ENCODE data around the gene SLC35E2B. TPM values are rescaled to one million over a fixed set of nuclear protein-coding genes. Genes with fewer than 3 reads are reported as not detected.
"Not testable (repeated sequence)": the region's sequence is repeated elsewhere in the genome, so short reads cannot be mapped to it uniquely, and the experiment has no call there.

Gene SLC35E2B
- total and polyA plus RNA-seq, 2 of the 13 experiments (the other 11 are each of a cell fraction or from before 2014, with no cell fraction given): 14.1 to 19.7 TPM

DNA sequence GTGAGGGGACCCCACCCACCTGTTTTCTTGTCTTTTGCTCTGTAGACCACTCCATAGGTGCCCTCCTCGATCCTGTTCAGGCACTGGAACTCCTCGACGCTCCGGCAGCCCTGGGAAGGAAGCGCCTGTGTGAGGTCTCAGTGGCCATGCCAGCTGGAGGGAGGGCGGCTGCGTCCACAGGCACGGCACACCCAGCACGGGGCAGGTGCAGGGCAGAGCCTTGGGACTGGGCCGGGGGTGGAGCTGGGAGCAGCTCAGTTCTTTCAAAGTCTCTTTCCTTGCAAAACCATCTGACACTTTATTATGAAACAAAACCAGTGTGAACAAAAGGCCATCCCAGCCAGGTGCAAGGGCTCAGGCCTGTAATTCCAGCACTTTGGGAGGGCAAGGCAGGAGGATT is 13.0 kb upstream of the SLC35E2B start:
- not testable (repeated sequence) for ATAC-seq

DNA sequence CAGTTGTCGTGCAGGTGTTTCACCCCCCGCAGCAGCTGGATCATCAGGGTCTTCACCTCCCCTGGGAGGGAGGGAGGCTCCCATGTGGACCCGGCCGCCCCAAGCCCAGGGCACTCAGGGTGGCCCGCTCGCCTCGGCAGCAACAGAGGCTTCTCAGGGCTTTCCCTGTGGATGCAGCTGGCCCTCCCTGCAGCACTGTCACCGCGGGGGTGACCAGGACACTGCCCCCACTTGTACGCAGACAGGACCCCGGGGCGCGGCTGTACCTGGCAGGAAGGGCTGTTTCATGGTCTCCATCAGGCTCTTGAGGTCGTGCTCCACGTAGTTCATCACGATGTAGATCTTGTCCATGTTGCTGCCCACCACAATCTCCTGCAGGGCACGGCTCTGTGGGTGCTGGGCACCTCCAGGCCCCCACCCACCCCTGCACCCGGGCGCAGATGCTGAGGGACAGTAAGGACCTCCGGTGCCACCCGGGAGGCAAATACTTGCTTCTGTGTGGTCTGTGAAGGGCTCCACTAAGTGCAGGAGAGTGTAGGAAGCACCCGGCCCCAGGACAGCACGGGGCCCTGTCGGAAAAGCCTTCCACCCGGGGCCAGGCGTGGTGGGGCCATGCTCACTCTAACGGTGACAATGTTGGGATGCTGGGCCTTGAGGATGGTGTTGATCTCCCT is 11.8 kb upstream of the SLC35E2B start:
- H3K36me3 ChIP-seq (replicated peaks in 1 of 2; ENCODE audit: control insufficient read depth in 1 of 2, insufficient read depth in 2 of 2, low read length in 2 of 2); intact Hi-C loops (cut with micrococcal nuclease; ENCODE audit: unreplicated experiment); H3K4me2 ChIP-seq (ENCODE audit: low read depth, low read length); ATAC-seq; H4K20me1 ChIP-seq (ENCODE audit: insufficient read depth, low read length); H3K4me3 ChIP-seq (replicated peaks in 1 of 3; ENCODE audit: insufficient read depth in 1 of 3, low read depth in 2 of 3, low read length in 3 of 3); H3K4me1 ChIP-seq (ENCODE audit: insufficient read depth, low read length); CTCF ChIA-PET (ENCODE audit: low intra/inter-chr PET ratio, low total read pairs); H2AFZ ChIP-seq (ENCODE audit: low read length); H3K9me3 ChIP-seq (ENCODE audit: low read length); H3K9ac ChIP-seq (ENCODE audit: insufficient read depth, low read depth, low read length); BruUV-seq (replicated peaks); FAIRE-seq; H3K27ac ChIP-seq (ENCODE audit: extremely low read length, insufficient read depth, low read length); DNase-seq (ENCODE audit: low spot score); H3K27me3 ChIP-seq (ENCODE audit: control insufficient read depth in 1 of 2, insufficient read depth in 2 of 2, low read length in 2 of 2); POLR2A ChIA-PET; H3K79me2 ChIP-seq (ENCODE audit: insufficient read depth, low read length); in situ Hi-C loops (cut with HindIII; ENCODE audit: extremely low pct_ligation_motif_present, low pct_unique_long_range_greater_than_20kb): not testable (repeated sequence)
- 97% methylated on average over 12 of the region's 27 CpGs for WGBS (ENCODE audit: low lambda C conversion rate)

More for the DNA sequence above, 13.0 kb upstream of the SLC35E2B start:
- CTCF ChIA-PET (ENCODE audit: low intra/inter-chr PET ratio, low total read pairs); intact Hi-C loops (cut with micrococcal nuclease; ENCODE audit: unreplicated experiment); H3K27ac ChIP-seq (ENCODE audit: extremely low read length, insufficient read depth, low read length); H3K4me1 ChIP-seq (ENCODE audit: insufficient read depth, low read length); H2AFZ ChIP-seq (ENCODE audit: low read length); BruUV-seq (replicated peaks); H3K9ac ChIP-seq (ENCODE audit: insufficient read depth, low read depth, low read length); H4K20me1 ChIP-seq (ENCODE audit: insufficient read depth, low read length); H3K27me3 ChIP-seq (ENCODE audit: control insufficient read depth in 1 of 2, insufficient read depth in 2 of 2, low read length in 2 of 2); H3K79me2 ChIP-seq (ENCODE audit: insufficient read depth, low read length); in situ Hi-C loops (cut with HindIII; ENCODE audit: extremely low pct_ligation_motif_present, low pct_unique_long_range_greater_than_20kb); POLR2A ChIA-PET; DNase-seq (ENCODE audit: low spot score); FAIRE-seq; H3K36me3 ChIP-seq (replicated peaks in 1 of 2; ENCODE audit: control insufficient read depth in 1 of 2, insufficient read depth in 2 of 2, low read length in 2 of 2); H3K4me3 ChIP-seq (replicated peaks in 1 of 3; ENCODE audit: insufficient read depth in 1 of 3, low read depth in 2 of 3, low read length in 3 of 3); H3K9me3 ChIP-seq (ENCODE audit: low read length); H3K4me2 ChIP-seq (ENCODE audit: low read depth, low read length): not testable (repeated sequence)
- no CpG with 5 or more reads among the region's 10 CpGs for WGBS (ENCODE audit: low lambda C conversion rate)

- DNase-seq (ENCODE audit: low spot score): no peak
- no peaks in the 10 kb centered on the region for H3K36me3 ChIP-seq (replicated peaks in 1 of 2; ENCODE audit: control insufficient read depth in 1 of 2, insufficient read depth in 2 of 2, low read length in 2 of 2)
- intact Hi-C loops (cut with micrococcal nuclease; ENCODE audit: unreplicated experiment): no loop called here
- no peaks in the 10 kb centered on the region for H3K4me1 ChIP-seq (ENCODE audit: insufficient read depth, low read length)
- POLR2A ChIA-PET: no interaction called here
- no peak overlapping the region for H3K9ac ChIP-seq (ENCODE audit: insufficient read depth, low read depth, low read length)
- no peaks in the 10 kb centered on the region for H4K20me1 ChIP-seq (ENCODE audit: insufficient read depth, low read length)
- H3K27ac ChIP-seq (ENCODE audit: extremely low read length, insufficient read depth, low read length): no peak overlapping the region
- in situ Hi-C loops (cut with HindIII; ENCODE audit: extremely low pct_ligation_motif_present, low pct_unique_long_range_greater_than_20kb): no loop called here
- ATAC-seq: no peak
- no peaks in the 10 kb centered on the region for H3K27me3 ChIP-seq (ENCODE audit: control insufficient read depth in 1 of 2, insufficient read depth in 2 of 2, low read length in 2 of 2)
- no TSS peak for BruUV-seq (replicated peaks)
- CTCF ChIA-PET (ENCODE audit: low intra/inter-chr PET ratio, low total read pairs): no interaction called here
- no peaks in the 10 kb centered on the region for H3K9me3 ChIP-seq (ENCODE audit: low read length)
- no peak for FAIRE-seq
- no peak overlapping the region for H2AFZ ChIP-seq (ENCODE audit: low read length)
- WGBS (ENCODE audit: low lambda C conversion rate): 99% methylated on average over 11 of the region's 22 CpGs
- H3K4me2 ChIP-seq (ENCODE audit: low read depth, low read length): no peak overlapping the region
- no peaks in the 10 kb centered on the region for H3K79me2 ChIP-seq (ENCODE audit: insufficient read depth, low read length)
- H3K4me3 ChIP-seq (replicated peaks in 1 of 3; ENCODE audit: insufficient read depth in 1 of 3, low read depth in 2 of 3, low read length in 3 of 3): no peak overlapping the region
- no peak for TF ChIP-seq TRAFD1 (CRISPR knock-in tag; IDR thresholded peaks at IDR 0.05; ENCODE audit: borderline replicate concordance)
- no peak for TF ChIP-seq POLR2AphosphoS2 (IDR thresholded peaks at IDR 0.05; ENCODE audit: low read depth, low read length)
- TF ChIP-seq, protein P1, sequence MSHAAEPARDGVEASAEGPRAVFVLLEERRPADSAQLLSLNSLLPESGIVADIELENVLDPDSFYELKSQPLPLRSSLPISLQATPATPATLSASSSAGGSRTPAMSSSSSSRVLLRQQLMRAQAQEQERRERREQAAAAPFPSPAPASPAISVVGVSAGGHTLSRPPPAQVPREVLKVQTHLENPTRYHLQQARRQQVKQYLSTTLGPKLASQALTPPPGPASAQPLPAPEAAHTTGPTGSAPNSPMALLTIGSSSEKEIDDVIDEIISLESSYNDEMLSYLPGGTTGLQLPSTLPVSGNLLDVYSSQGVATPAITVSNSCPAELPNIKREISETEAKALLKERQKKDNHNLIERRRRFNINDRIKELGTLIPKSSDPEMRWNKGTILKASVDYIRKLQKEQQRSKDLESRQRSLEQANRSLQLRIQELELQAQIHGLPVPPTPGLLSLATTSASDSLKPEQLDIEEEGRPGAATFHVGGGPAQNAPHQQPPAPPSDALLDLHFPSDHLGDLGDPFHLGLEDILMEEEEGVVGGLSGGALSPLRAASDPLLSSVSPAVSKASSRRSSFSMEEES (CRISPR knock-in tag; IDR thresholded peaks at IDR 0.05): no peak
- TF ChIP-seq, protein P2, sequence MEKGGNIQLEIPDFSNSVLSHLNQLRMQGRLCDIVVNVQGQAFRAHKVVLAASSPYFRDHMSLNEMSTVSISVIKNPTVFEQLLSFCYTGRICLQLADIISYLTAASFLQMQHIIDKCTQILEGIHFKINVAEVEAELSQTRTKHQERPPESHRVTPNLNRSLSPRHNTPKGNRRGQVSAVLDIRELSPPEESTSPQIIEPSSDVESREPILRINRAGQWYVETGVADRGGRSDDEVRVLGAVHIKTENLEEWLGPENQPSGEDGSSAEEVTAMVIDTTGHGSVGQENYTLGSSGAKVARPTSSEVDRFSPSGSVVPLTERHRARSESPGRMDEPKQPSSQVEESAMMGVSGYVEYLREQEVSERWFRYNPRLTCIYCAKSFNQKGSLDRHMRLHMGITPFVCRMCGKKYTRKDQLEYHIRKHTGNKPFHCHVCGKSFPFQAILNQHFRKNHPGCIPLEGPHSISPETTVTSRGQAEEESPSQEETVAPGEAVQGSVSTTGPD (CRISPR knock-in tag; IDR thresholded peaks at IDR 0.05): no peak
- TF ChIP-seq ZFP36 (IDR thresholded peaks at IDR 0.05; ENCODE audit: borderline replicate concordance, low read depth, low read length, partially characterized antibody): no peak
- TF ChIP-seq ZNF589 (CRISPR knock-in tag; conservative IDR thresholded peaks at IDR 0.05): no peak
These were observed 11.2 kb upstream of the SLC35E2B start for GRCh38 chr1:1703796-1704195.

Data from HepG2 (cell line).